Measurements from ENCODE around the gene FARSA. TPM values are rescaled to one million over a fixed set of nuclear protein-coding genes. Genes with fewer than 3 reads are reported as not detected.

Gene FARSA
- total and polyA plus RNA-seq, 10 of the 15 experiments (the other 5 are each of a cell fraction or from before 2014, with no cell fraction given): 20.3 to 212 (median 76.4) TPM

DNA sequence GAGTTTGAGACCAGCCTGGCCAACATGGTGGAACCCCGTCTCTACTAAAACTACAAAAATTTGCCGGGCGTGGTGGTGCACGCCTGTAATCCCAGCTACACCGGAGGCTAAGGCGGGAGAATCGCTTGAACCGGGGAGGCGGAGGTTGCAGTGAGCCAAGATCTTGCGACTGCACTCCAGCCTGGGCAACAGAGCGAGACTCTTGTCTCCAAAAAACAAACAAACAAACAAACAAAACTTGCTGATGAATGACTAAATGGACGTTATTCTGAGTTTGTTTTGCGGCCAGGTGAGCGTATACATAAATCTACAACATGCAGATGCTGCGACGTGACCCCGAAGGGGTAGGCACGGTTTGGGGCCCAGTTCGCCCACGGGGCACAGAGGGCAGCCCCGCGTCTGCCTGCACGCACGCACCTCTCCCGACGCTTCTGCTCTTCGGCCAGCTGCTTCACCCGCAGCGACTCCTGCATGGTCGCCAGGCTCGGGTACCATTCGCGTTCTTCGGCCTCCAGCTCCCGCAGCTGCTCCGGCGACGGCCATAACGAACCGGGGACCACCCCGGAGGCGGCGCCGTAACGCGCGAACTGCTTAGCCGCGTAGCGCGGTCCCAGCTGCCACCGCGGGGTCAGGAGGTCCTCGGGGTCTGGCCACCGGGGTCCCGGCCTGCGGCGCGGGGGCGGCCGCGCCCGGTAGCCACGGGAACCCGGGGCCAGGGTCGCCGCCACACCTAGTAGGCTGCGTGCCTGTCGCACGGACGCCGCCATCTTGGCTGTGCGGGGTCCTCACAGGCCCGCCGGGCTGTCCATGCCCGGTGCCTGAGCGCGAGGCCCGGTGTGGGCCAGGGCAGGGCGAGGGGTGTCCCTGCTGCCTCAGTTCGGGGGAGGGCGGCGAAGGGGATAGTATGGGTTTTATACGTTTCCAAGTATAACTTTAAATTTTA, 23.2 kb upstream of the FARSA start, which contains the start of gene GADD45GIP1:
Gene GADD45GIP1, minus strand, starts transcription at position 778 of the 943 bp plus-strand sequence. Its CDS starts 11 bp downstream, at position 767.
- RAD21 ChIA-PET (ENCODE audit: unreplicated experiment): interaction anchor here (2.3 kb wide), 1 partner anchor 9 kb away, joined by 9 read pairs; no protein-coding TSS in a partner anchor
- Histone ChIP-seq H4K20me1 (ENCODE audit: control insufficient read depth, insufficient read depth) (no peaks in the 10 kb centered on the region), H3K36me3 (ENCODE audit: control insufficient read depth in 2 of 2, insufficient read depth in 2 of 2, low read length in 1 of 2) (peaks cover under 1 to 9% of the 10 kb centered on the region in 2 experiments; a peak in 3 of 4 replicates), H3K9ac (ENCODE audit: control insufficient read depth, insufficient read depth, low read length) (peak within 1 kb of the TSS; percentile 80), H3K27me3 (replicated peaks in 1 of 2; ENCODE audit: control insufficient read depth in 2 of 2, insufficient read depth in 2 of 2, low read length in 1 of 2) (no peaks in the 10 kb centered on the region), H3K4me2 (ENCODE audit: control insufficient read depth, insufficient read depth) (peak within 1 kb of the TSS; percentile 85), H3K27ac (ENCODE audit: control insufficient read depth, insufficient read depth) (peak within 1 kb of the TSS; percentile 71), H3K79me2 (ENCODE audit: control insufficient read depth, insufficient read depth, low read length) (peaks cover 32% of the 10 kb centered on the region), H3K4me1 (ENCODE audit: control insufficient read depth, insufficient read depth, low read length) (peaks cover 11% of the 10 kb centered on the region), H2AFZ (ENCODE audit: control insufficient read depth, low read depth, low read length) (peak within 1 kb of the TSS; percentile 94), H3K4me3 (peak within 1 kb of the TSS; percentile 78), H3K9me3 (replicated peaks; ENCODE audit: control insufficient read depth, insufficient read depth, low read length) (no peaks in the 10 kb centered on the region)
- peak; percentile 56 for FAIRE-seq
- intact Hi-C loops (cut with micrococcal nuclease; ENCODE audit: unreplicated experiment): no loop called here
- SMC1A ChIA-PET (ENCODE audit: uncharacterized antibody, unreplicated experiment): interaction anchor here (0.6 to 2.1 kb wide), 4 partner anchors 9 to 90 kb away, joined by 3 to 6 read pairs (median 5); partner anchors contain the start of gene GCDH
- peak; percentile 41 for DNase-seq (ENCODE audit: low read depth, low spot score)
- in situ Hi-C loops (cut with MboI): no loop called here
- BruUV-seq (replicated peaks): no TSS peak
- CTCF ChIA-PET: interaction anchor here (0.7 to 4.6 kb wide), 2 partner anchors 9 to 191 kb away, joined by 3 to 40 read pairs; no protein-coding TSS in a partner anchor
- under 1% methylated on average over 79 of the region's 84 CpGs for WGBS (ENCODE audit: insufficient coverage, insufficient replicate concordance, low lambda C conversion rate, missing lambda C conversion rate)
- POLR2A ChIA-PET: interaction anchor here (0.6 to 1.9 kb wide), 4 partner anchors 19 to 145 kb away, joined by 3 to 5 read pairs (median 3); partner anchors contain the start of gene CALR
- peak; percentile 94 for ATAC-seq
- TF ChIP-seq NR2F1 (conservative IDR thresholded peaks at IDR 0.05) (peak; percentile 86), POLR2A (IDR thresholded peaks at IDR 0.05; ENCODE audit: low read depth, low read length) (peak; percentile 99), MYC (IDR thresholded peaks at IDR 0.05; ENCODE audit: insufficient read depth, insufficient read length, insufficient replicate concordance, low read length, severe bottlenecking) (peak; percentile 64), GATAD2B (conservative IDR thresholded peaks at IDR 0.05; ENCODE audit: low read depth) (peak; percentile 81), ZSCAN29 (IDR thresholded peaks at IDR 0.05) (peak; percentile 55; the same call in 1 of the 2 replicates), PML (IDR thresholded peaks at IDR 0.05; ENCODE audit: low read length) (peak; percentile 82; the same call in 1 of the 2 replicates), EGR1 (IDR thresholded peaks at IDR 0.05; ENCODE audit: borderline replicate concordance in 1 of 2, low read depth in 2 of 2, low read length in 2 of 2) (peak in 1 of 2 experiments; percentile 29; a peak in 1 of 3 replicates), RUNX3 (IDR thresholded peaks at IDR 0.05; ENCODE audit: low read length) (peak; percentile 27; the same call in 1 of the 2 replicates), SIX5 (IDR thresholded peaks at IDR 0.05; ENCODE audit: low read depth, low read length, severe bottlenecking) (peak; percentile 39), TAF1 (IDR thresholded peaks at IDR 0.05; ENCODE audit: borderline replicate concordance, low read depth, low read length) (peak; percentile 97; the same call in 1 of the 2 replicates), BHLHE40 (IDR thresholded peaks at IDR 0.05; ENCODE audit: borderline replicate concordance in 1 of 2, low read depth in 2 of 2, low read length in 1 of 2) (peak in 1 of 2 experiments; percentile 64; a peak in 2 of 4 replicates), SMAD1 (IDR thresholded peaks at IDR 0.05; ENCODE audit: low read depth, partially characterized antibody) (no peak)
- TF ChIP-seq, protein P1, sequence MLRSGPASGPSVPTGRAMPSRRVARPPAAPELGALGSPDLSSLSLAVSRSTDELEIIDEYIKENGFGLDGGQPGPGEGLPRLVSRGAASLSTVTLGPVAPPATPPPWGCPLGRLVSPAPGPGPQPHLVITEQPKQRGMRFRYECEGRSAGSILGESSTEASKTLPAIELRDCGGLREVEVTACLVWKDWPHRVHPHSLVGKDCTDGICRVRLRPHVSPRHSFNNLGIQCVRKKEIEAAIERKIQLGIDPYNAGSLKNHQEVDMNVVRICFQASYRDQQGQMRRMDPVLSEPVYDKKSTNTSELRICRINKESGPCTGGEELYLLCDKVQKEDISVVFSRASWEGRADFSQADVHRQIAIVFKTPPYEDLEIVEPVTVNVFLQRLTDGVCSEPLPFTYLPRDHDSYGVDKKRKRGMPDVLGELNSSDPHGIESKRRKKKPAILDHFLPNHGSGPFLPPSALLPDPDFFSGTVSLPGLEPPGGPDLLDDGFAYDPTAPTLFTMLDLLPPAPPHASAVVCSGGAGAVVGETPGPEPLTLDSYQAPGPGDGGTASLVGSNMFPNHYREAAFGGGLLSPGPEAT (IDR thresholded peaks at IDR 0.05; ENCODE audit: low read depth): no peak
- TF ChIP-seq, protein P2, sequence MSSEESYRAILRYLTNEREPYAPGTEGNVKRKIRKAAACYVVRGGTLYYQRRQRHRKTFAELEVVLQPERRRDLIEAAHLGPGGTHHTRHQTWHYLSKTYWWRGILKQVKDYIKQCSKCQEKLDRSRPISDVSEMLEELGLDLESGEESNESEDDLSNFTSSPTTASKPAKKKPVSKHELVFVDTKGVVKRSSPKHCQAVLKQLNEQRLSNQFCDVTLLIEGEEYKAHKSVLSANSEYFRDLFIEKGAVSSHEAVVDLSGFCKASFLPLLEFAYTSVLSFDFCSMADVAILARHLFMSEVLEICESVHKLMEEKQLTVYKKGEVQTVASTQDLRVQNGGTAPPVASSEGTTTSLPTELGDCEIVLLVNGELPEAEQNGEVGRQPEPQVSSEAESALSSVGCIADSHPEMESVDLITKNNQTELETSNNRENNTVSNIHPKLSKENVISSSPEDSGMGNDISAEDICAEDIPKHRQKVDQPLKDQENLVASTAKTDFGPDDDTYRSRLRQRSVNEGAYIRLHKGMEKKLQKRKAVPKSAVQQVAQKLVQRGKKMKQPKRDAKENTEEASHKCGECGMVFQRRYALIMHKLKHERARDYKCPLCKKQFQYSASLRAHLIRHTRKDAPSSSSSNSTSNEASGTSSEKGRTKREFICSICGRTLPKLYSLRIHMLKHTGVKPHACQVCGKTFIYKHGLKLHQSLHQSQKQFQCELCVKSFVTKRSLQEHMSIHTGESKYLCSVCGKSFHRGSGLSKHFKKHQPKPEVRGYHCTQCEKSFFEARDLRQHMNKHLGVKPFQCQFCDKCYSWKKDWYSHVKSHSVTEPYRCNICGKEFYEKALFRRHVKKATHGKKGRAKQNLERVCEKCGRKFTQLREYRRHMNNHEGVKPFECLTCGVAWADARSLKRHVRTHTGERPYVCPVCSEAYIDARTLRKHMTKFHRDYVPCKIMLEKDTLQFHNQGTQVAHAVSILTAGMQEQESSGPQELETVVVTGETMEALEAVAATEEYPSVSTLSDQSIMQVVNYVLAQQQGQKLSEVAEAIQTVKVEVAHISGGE (CRISPR knock-in tag; IDR thresholded peaks at IDR 0.05): no peak
- TF ChIP-seq, protein P3, sequence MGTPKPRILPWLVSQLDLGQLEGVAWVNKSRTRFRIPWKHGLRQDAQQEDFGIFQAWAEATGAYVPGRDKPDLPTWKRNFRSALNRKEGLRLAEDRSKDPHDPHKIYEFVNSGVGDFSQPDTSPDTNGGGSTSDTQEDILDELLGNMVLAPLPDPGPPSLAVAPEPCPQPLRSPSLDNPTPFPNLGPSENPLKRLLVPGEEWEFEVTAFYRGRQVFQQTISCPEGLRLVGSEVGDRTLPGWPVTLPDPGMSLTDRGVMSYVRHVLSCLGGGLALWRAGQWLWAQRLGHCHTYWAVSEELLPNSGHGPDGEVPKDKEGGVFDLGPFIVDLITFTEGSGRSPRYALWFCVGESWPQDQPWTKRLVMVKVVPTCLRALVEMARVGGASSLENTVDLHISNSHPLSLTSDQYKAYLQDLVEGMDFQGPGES (IDR thresholded peaks at IDR 0.05): no peak

Measured in GM12878 (cell line).